ENCODE data around the gene FRRS1L. TPM values are rescaled to one million over a fixed set of nuclear protein-coding genes. Genes with fewer than 3 reads are reported as not detected.

FRRS1L gene
- total RNA-seq, 1 experiment from 2014 or later: 1.0 TPM

- TF ChIP-seq ZNF423 (CRISPR knock-in tag; IDR thresholded peaks at IDR 0.05) (no peak), ZNF671 (CRISPR knock-in tag; IDR thresholded peaks at IDR 0.05) (no peak), ZNF416 (CRISPR knock-in tag; IDR thresholded peaks at IDR 0.05) (no peak), PRRX2 (CRISPR knock-in tag; IDR thresholded peaks at IDR 0.05) (no peak)
- TF ChIP-seq, protein P1, sequence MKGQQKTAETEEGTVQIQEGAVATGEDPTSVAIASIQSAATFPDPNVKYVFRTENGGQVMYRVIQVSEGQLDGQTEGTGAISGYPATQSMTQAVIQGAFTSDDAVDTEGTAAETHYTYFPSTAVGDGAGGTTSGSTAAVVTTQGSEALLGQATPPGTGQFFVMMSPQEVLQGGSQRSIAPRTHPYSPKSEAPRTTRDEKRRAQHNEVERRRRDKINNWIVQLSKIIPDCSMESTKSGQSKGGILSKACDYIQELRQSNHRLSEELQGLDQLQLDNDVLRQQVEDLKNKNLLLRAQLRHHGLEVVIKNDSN (CRISPR knock-in tag; IDR thresholded peaks at IDR 0.05): no peak
- TF ChIP-seq, protein P2, sequence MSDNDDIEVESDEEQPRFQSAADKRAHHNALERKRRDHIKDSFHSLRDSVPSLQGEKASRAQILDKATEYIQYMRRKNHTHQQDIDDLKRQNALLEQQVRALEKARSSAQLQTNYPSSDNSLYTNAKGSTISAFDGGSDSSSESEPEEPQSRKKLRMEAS (CRISPR knock-in tag; IDR thresholded peaks at IDR 0.05): no peak
- Mint-ChIP-seq H3K27me3 (ENCODE audit: low read depth) (no peaks in the 10 kb centered on the region), H3K36me3 (peaks cover 26% of the 10 kb centered on the region), H3K27ac (peak overlapping the region; percentile 66), H3K4me1 (peaks cover 46% of the 10 kb centered on the region), H3K9me3 (no peaks in the 10 kb centered on the region), H3K4me3 (no peak overlapping the region)
- DNase-seq (ENCODE audit: low spot score) (no peak), ATAC-seq (no peak)
- POLR2A ChIA-PET: no interaction called here
- CTCF ChIA-PET: interaction anchor here (1.5 kb wide), 1 partner anchor 313 kb away, joined by 6 read pairs; no protein-coding TSS in a partner anchor
Measured at GRCh38 chr9:109097146-109097545, 69.9 kb downstream of the FRRS1L start.

GRCh38 chr9:109095321-109095720 is 71.7 kb downstream of the FRRS1L start:
- H3K9me3 Mint-ChIP-seq: no peaks in the 10 kb centered on the region
- H3K4me1 Mint-ChIP-seq: peaks cover 41% of the 10 kb centered on the region
- no peak overlapping the region for H3K4me3 Mint-ChIP-seq
- CTCF ChIA-PET: no interaction called here
- ATAC-seq (no peak), DNase-seq (ENCODE audit: low spot score) (no peak)
- no peak overlapping the region; the same call in 1 of the 2 replicates for H3K27ac Mint-ChIP-seq
- POLR2A ChIA-PET: no interaction called here
- TF ChIP-seq, protein P1 (CRISPR knock-in tag; IDR thresholded peaks at IDR 0.05): no peak
- TF ChIP-seq, protein P3, sequence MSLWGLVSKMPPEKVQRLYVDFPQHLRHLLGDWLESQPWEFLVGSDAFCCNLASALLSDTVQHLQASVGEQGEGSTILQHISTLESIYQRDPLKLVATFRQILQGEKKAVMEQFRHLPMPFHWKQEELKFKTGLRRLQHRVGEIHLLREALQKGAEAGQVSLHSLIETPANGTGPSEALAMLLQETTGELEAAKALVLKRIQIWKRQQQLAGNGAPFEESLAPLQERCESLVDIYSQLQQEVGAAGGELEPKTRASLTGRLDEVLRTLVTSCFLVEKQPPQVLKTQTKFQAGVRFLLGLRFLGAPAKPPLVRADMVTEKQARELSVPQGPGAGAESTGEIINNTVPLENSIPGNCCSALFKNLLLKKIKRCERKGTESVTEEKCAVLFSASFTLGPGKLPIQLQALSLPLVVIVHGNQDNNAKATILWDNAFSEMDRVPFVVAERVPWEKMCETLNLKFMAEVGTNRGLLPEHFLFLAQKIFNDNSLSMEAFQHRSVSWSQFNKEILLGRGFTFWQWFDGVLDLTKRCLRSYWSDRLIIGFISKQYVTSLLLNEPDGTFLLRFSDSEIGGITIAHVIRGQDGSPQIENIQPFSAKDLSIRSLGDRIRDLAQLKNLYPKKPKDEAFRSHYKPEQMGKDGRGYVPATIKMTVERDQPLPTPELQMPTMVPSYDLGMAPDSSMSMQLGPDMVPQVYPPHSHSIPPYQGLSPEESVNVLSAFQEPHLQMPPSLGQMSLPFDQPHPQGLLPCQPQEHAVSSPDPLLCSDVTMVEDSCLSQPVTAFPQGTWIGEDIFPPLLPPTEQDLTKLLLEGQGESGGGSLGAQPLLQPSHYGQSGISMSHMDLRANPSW (CRISPR knock-in tag; conservative IDR thresholded peaks at IDR 0.05; ENCODE audit: low read depth): no peak
- TF ChIP-seq MXD4 (CRISPR knock-in tag; IDR thresholded peaks at IDR 0.05; ENCODE audit: borderline replicate concordance) (no peak), NFYB (CRISPR knock-in tag; conservative IDR thresholded peaks at IDR 0.05; ENCODE audit: low read depth) (no peak), TCF7 (CRISPR knock-in tag; IDR thresholded peaks at IDR 0.05; ENCODE audit: low read depth) (no peak), HMGXB4 (CRISPR knock-in tag; IDR thresholded peaks at IDR 0.05) (no peak), ESRRA (CRISPR knock-in tag; IDR thresholded peaks at IDR 0.05; ENCODE audit: borderline replicate concordance) (no peak), ZNF532 (CRISPR knock-in tag; IDR thresholded peaks at IDR 0.05; ENCODE audit: borderline replicate concordance) (no peak), PRDM15 (CRISPR knock-in tag; IDR thresholded peaks at IDR 0.05) (no peak), FOXK1 (CRISPR knock-in tag; IDR thresholded peaks at IDR 0.05) (no peak), TEAD1 (CRISPR knock-in tag; IDR thresholded peaks at IDR 0.05) (no peak), CREB1 (CRISPR knock-in tag; IDR thresholded peaks at IDR 0.05) (no peak)
- H3K27me3 Mint-ChIP-seq (ENCODE audit: low read depth): no peaks in the 10 kb centered on the region
- peaks cover 33% of the 10 kb centered on the region for H3K36me3 Mint-ChIP-seq
